ENCODE data around the gene OR13C3.

DNA sequence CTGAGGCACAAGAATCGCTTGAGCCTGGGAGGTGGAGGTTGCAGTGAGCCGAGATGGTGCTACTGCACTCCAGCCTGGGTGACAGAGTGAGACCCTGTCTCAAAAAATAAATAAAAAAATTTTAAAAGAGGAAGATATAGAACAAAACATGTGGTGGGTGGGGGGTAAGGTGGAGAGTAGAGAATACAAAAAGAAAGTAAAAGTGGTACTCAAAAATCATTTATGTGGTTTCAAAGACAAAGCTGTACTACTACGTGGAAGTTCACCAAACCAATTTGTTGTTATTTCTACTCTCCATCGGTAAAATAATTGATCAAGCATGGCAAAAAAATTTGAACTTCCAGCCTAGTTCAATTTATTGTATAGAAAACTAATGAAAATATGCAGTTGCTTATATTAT lies 8.0 kb upstream of the OR13C3 start:
- TF ChIP-seq EZH2 (IDR thresholded peaks at IDR 0.05; ENCODE audit: insufficient read depth, poor library complexity, severe bottlenecking) (no peak), EZH2phosphoT487 (IDR thresholded peaks at IDR 0.05; ENCODE audit: insufficient read depth, low read depth) (no peak)
